HG02884 (cell line): ENCODE measurements around the gene TBC1D5.
"Not testable (repeated sequence)": the region's sequence is repeated elsewhere in the genome, so short reads cannot be mapped to it uniquely, and the experiment has no call there.

Experiments used
- ATAC-seq: cut with Tn5 transposase; IDR thresholded peaks from one replicate; pipeline ENCODE4 v1.9.1; 2021; ENCODE audit warnings: mild to moderate bottlenecking, moderate library complexity; ENCODE audit not compliant: unreplicated experiment

TBC1D5 gene, protein sequence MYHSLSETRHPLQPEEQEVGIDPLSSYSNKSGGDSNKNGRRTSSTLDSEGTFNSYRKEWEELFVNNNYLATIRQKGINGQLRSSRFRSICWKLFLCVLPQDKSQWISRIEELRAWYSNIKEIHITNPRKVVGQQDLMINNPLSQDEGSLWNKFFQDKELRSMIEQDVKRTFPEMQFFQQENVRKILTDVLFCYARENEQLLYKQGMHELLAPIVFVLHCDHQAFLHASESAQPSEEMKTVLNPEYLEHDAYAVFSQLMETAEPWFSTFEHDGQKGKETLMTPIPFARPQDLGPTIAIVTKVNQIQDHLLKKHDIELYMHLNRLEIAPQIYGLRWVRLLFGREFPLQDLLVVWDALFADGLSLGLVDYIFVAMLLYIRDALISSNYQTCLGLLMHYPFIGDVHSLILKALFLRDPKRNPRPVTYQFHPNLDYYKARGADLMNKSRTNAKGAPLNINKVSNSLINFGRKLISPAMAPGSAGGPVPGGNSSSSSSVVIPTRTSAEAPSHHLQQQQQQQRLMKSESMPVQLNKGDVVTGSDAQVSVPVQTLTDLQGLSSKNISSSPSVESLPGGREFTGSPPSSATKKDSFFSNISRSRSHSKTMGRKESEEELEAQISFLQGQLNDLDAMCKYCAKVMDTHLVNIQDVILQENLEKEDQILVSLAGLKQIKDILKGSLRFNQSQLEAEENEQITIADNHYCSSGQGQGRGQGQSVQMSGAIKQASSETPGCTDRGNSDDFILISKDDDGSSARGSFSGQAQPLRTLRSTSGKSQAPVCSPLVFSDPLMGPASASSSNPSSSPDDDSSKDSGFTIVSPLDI

DNA sequence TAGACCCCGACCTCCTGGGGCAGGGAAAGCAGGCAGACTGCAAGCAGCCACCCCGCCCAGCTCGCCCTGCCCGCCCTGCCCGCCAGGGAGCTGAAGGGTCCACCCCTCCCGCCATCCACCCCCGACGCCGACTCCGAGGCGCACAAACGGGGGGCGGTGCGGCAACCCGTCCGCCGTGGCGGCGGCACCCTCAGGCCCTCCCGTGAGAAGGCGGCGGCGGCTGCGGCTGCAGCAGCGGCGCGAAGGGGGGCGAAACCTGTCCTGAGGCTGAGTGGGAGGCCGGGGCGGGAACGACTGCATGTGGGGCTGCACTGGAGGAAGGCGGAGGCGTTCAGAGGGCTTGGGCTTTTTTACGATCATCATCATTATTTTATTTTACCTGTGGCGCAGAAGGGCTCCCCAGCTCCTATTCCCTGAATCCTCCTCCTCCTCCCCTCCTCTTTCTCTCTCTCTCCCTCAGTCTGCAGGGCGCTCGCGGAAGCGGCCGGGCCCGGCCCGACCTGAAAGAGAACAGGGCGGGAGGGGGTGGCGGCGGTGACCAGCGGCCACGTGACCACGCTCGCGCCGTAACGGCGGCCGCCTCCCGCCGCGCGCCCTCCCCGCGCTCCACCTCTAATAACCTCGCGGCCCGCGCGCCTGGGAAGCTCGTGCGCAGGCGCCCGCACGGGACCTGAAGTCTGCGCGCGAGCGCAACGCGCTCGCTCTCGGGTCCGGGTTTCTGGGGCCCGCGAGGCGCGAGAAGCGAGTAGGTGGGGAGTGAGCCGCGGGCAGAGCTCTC, at the start of gene TBC1D5:
Gene TBC1D5 (minus strand): TSS at position 530 of the 778 bp plus-strand sequence. CDS start 234,061 bp downstream, outside the sequence.
- ATAC-seq = peak; percentile 71

DNA sequence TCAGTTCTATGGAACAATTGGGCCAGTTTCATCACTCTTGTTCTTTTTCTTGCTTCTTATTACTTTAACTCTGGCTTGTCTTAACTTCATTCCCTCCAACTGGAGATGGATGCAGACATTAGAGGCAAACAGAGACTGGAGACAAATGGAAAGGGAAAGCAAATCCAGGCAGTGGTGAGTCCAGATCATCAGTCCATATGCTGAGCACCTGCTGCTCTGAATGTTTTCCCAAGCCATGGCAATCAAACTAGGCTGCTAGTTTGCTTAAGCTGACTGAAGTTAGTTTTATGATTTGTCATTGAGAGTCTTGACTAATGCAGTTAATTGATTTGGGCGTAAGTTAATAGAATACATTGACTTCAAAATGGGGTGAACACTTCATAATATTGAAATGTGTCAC, 41.0 kb upstream of the TBC1D5 start:
- no peak for ATAC-seq

DNA sequence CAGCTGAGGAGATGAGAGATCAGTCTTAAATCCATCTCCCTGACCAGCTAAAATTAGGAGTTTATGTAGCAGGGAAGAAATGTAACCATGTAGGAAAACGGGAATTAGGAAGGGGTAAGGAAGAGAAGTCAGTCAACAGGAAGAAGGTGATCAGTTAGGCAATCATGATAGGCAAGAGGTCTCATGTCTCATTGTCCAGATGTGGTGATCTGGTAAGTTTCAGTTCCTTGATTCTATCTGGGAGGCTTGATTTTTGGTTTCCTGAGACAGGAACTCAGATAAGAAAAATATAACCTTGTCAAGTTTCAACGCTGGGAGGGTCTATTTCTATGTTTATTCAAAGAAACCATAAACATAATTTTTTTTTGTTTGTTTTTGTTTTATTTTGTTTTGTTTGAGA, 40.3 kb upstream of the TBC1D5 start:
- no peak for ATAC-seq

DNA sequence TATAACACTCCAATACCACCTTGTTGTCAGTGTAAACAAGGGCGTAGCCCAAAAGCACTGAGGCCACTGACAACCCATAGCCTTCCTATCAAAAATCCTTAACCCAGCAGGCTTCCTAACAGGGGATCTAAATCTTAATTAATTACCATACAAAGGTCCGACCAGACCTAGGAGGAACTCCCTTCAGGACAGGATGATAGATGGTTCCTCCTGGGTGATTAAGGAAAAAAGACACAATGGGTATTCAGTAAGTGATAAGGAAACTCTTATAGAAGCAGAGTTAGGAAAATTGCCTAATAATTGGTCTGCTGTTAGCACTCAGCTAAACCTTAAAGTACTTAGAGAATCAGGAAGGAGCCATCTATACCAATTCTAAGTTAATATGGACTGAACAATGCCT, 37.9 kb upstream of the TBC1D5 start:
- ATAC-seq = not testable (repeated sequence)

DNA sequence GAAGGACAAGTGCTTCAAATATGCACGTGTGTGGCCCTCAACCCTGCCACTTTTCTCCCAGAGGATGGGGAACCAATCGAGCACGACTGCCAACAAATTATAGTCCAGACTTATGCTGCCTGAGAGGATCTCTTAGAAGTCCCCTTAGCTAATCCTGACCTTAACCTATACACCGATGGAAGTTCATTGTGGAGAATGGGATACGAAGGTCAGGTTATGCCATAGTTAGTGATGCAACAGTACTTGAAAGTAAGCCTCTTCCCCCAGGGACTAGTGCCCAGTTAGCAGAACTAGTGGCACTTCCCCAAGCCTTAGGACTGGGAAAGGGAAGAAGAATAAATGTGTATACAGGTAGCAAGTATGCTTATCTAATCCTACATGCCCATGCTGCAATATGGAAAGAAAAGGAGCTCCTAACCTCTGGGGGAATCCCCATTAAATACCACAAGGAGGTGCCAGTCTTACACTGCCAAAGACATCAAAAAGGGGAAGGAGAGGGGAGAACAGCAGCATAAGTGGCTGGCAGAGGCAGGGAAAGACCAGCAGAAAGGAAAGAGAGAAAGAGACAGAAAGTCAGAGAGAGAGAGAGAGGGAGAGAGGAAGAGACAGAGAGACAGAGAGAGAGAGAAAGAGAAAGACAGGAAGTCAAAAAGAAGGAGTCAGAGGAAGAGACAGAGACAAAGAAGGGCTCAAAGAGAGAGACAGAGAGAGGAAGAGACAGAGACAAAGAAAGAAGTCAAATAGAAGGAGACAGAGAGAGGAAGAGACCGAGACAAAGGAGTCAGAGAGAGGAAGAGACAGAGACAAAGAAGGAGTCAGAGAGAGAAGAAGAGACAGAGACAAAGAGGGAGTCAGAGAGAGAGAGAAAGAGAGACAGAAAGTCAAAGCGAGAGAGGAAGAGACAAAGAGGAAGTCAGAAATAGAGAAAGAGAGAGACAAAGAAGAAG, 37.1 kb upstream of the TBC1D5 start:
- ATAC-seq = not testable (repeated sequence)

DNA sequence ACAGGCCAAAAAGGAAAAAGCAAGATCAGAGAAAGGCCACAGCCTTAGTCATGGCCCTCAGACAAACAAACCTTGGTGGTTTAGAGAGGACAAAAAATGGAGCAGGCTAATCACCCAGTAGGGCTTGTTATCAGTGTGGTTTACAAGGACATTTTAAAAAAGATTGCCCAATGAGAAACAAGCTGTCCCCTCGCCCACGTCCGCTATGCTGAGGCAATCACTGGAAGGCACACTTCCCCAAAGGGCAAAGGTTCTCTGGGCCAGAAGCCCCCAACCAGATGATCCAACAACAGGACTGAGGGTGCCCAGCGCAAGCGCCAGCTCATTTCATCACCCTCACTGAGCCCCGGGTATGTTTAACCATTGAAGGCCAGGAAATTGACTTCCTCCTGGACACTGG, 34.9 kb upstream of the TBC1D5 start:
- ATAC-seq = not testable (repeated sequence)

DNA sequence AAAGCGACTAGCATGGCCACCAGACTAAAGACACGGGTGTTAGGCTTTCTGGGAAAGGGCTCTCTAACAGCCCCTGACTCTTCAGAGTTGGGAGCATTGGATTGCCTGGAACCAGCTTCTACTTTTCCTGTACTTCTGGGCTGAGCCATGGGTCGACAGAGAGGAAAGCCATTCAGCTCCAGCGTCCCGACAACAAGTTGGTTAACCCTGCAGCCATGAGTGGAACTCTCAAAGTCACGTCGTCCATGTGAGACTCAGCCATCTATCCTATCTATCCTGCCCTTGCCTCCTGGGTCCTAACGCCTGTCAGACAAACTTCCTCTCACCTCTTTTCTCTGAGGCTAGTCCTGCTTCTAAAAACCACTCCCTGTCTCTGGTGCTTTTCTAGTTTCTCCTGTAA, 32.6 kb upstream of the TBC1D5 start:
- no peak for ATAC-seq

DNA sequence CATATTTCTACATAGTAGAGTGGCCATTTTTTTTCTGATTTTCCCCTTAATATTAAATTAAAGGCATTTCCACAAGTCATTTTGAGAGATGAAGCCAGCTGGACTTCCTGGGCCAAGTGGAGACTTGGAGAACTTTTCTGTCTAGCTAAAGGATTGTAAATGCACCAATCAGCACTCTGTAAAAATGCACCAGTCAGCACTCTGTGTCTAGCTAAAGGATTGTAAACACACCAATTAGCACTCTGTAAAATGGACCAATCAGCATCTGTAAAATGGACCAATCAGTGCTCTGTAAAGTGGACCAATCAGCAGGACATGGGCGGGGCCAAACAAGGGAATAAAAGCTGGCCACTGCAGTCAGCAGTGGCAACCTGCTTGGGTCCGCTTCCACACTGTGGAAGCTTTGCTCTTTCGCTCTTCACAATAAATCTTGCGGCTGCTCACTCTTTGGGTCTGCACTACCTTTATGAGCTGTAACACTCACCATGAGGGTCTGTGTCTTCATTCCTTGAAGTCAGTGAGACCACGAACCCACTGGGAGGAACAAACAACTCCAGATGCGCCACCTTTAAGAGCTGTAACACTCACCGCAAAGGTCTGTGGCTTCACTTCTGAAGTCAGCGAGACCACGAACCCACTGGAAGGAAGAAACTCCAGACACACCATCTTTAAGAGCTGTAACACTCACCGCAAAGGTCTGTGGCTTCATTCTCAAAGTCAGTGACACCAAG, 31.9 kb upstream of the TBC1D5 start:
- ATAC-seq = not testable (repeated sequence)

DNA sequence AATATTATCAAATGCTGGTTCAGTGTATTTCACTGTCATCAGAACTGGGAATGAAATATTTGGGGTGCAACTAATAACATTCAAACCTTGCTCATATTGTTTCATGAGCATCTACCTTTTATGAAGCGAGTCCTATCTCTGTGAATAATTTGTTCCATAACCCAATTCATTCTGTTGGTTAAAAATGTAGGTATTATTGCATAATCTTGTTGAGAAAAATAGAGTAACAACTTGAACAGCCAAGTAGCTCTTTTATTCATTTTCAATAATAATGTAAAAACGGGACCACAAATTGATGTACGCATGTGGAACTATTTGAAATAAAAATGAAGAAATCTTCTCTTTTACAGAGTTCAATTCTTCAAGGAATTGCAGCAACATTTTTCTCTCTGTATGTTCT, 30.1 kb upstream of the TBC1D5 start:
- no peak for ATAC-seq

DNA sequence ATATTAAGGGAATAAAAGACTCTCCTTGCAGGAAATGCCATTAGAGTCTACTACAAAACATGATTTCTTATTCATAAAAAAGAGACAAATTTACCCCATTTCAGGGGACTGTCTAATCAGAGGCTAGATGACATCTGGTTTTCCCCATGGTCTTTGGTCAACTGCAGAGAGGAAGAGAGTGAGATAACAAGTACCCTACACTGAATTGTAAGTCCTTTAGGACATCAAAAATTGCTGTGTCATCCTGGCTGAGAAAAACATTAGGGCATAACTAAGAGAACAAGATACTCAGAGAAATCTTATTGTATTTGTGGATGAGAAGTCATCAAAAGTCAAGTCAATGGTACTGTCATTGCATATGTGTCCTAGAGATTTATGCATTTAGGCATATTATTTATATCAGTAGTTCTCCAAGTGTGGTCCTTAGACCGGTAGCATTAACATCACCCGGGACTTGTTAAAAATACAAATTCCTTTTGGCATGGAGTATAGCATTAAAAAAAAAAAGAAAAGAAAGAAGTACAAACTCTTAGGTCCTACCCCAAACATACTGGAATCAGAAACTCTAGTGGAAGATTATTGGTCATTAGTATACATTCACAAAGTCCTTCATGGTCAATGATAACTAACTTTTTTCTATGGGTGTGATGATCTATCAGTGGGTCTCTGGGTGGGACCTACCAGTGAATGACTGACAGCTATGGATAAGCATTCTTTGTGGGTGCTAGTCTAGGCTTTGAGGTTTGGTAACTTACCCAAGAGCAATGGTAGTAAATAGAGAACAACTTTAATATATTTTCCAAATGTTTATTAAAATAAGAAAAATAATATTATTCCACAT, 29.0 kb upstream of the TBC1D5 start:
- ATAC-seq = no peak

DNA sequence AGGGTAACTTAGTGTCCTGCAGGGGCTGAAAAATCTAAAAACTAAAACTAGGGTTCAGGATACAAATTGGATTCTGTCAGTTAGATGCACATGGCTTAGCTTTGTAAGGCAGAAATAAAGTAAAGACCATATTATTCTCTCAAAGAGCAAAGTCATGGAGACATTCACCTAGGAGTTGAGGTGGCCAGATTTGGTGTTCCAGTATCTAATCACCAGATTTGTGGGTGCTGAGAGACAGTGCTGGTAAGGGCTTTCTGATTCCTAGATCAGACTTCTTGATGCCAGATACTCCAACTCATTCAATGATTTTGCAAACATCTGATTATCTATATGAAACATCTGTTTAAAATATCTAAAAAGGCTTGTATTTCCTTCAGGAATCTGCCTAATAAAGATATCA, 28.3 kb upstream of the TBC1D5 start:
- no peak for ATAC-seq

DNA sequence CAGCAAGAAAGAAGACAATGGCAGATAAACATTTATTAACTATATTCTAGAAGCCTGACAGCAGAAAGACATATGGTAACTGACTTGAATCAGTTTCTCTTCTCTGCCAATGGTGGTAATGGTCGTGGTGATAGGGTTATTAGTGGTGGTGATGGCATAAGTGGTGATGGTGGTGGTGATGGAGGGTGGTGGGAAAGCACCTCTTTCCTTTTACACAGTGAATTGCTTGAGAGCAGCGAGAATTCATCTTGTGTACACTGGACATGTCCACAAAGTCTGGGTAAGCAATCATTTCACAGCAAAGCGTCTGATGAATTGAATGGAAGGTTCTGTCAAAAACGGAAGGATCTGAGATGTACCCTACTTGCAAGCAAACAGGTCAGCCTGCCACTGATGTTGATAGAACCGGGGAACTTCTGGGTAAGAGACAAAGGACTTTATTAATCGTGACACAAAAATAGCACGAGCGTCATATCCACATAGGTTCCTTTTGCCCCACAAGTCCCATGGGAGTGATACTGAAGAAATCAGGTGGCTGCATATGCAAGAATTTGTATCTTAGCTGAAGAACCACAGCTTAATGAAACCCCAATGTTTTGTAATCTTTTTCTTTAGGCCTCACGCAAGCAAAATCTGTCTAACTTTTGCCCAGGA, 23.5 kb upstream of the TBC1D5 start:
- ATAC-seq = peak; percentile 74

DNA sequence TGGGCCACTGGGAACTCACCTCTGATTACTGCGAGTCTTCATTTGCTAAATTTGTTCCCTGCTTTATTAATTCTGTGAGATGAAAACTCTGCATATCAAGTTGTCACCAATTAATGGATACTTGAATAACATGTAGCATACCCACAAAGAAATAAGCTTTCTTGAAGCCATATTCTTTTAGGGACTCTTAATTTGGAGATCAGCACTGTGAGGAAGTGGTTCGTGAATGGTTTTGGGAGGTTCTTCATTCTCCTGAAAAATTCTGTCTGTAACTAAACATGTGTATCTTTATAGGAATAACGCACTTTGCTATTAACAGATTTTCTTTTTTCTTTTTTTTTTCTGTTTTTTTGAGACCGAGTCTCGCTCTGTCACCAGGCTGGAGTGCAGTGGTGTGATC, 19.1 kb upstream of the TBC1D5 start:
- ATAC-seq = no peak

DNA sequence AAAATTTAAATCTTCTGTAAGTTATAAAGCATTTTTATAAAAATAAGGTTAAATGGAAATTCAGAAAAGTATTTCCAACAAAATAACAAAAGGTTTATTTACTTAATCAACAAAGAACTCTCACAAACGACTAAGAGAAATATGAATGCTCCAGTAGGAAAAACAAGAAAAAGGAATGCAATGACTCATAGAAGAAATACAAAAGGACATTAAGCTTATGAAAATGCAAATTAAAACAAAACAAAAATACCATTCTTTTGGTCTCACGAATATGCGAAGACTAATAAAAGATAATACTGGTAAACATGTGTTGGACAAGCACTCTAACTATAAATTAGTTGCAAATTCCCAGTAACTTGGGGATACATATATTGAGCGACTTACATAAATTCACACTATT, 17.5 kb upstream of the TBC1D5 start:
- no peak for ATAC-seq

DNA sequence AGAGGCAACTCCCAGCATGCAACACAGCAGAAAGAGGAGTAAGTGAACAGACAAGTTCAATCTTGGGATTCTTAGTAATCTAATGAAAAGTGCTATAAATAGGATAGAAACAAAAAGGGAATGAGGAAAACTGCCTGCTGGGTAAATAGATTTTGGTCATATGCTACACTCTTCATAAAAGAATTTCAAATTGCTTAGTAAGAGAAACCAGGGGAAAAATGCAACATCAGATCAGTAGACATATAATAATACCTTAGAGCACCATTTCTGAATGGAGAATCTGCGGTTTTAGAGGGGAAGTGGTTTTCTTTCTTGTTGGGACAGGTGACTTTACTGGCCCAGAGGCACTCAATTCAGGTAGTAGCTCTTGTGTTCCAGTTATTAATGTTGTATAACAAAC, 13.4 kb upstream of the TBC1D5 start:
- no peak for ATAC-seq

DNA sequence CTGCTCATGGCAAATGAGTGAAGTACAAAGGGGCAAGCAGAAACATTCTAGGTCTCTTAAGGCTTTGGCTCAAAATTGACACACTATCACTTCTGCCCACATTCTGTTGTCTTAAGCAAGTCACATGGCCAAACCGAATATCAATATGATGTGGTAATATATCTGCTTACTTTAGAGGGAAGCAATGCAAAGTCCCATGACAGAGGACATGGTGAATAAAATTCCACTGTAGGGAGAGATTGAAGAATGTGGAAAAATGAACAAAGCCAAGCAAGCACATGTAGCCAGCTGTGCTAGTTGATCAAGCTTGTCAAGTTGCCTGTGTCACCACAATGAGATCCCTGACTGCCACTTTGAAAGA, 11.2 kb upstream of the TBC1D5 start:
- no peak for ATAC-seq

DNA sequence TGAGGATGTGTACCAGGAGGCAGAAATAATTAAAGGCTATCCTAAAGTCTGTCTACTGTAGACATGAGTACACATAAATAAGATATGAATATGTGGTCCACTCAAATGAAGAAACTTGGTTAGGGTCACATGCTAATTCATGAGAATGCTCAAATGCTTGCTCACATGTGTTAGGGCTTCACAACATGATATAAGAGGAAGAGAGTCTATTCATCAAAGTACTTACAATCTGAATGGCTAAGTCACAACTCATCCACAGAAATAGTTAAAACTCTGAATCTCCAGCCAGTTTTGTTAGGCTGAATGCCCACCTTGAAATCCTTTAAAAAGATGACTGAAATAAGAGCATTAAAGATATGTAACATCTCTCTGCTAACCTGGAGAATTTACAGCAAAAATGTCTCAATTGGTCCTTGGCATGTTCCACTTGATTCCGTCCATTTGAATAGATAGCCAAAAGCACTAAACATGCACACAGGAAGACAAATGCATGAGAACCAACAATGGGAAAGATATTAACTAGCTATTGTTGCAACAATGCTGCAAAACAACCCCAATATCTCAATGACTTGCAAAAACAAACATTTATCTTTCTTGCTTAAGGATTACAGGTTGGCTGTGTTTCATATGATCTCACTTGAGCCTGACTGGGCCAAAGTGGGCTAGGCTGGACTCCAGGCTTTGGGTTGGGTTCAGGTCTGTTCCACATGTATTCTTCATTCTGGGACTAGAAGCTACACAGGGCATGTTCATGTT, 10.6 kb upstream of the TBC1D5 start:
- no peak for ATAC-seq

DNA sequence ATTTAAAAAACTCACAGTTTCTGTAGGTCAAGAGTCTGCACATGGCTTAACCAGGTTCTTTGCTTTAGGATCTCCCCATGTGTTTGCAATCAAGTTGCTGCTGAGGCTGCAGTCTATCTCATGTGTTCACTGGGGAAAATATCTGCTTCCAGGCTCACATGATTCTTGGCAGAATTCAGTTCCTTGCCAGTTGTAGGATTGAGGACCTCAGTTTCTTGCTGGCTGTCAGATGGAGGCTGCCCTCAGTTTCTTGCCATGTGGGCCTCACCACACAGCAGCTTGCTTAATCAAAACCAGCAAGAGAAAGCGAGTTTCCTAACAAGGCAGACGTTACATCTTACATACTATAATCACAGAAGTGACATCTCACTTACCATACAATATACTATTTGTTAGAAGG, 10.0 kb upstream of the TBC1D5 start:
- no peak for ATAC-seq
